ENCODE measurements around the gene ZNF827.

- no peak for TF ChIP-seq ZNF274 (IDR thresholded peaks at IDR 0.05; ENCODE audit: low read depth, low read length)
- no peak for TF ChIP-seq YY1 (IDR thresholded peaks at IDR 0.05; ENCODE audit: insufficient read depth, insufficient read length)
- TF ChIP-seq SUZ12 (IDR thresholded peaks at IDR 0.05; ENCODE audit: extremely low read depth, insufficient read depth, insufficient read length), result no peak
Observed at GRCh38 chr4:145881576-145881975, 57.0 kb downstream of the ZNF827 start.

Data from NT2/D1 (cell line).